Measurements from ENCODE around the gene GRID1.

Gene GRID1

GRCh38 chr10:86377797-86378146 is 11.2 kb upstream of the GRID1 start:
- H3K9me3 Mint-ChIP-seq: no peaks in the 10 kb centered on the region
- H3K4me1 Mint-ChIP-seq: peaks cover 5% of the 10 kb centered on the region
- H3K27me3 Mint-ChIP-seq: peaks cover 36% of the 10 kb centered on the region
- no peak for ATAC-seq
- no peak overlapping the region for H3K27ac Mint-ChIP-seq
- no peak overlapping the region for H3K4me3 Mint-ChIP-seq
- DNase-seq: no peak

GRCh38 chr10:86376852-86377796 is 10.5 kb upstream of the GRID1 start:
- H3K9me3 Mint-ChIP-seq: no peaks in the 10 kb centered on the region
- peak; percentile 86 for ATAC-seq
- no peak overlapping the region for H3K4me3 Mint-ChIP-seq
- H3K27ac Mint-ChIP-seq: no peak overlapping the region
- DNase-seq: peak; percentile 80 to 84
- peaks cover 38% of the 10 kb centered on the region for H3K27me3 Mint-ChIP-seq
- peaks cover 5% of the 10 kb centered on the region for H3K4me1 Mint-ChIP-seq

- no peaks in the 10 kb centered on the region for H3K9me3 Mint-ChIP-seq
- H3K4me3 Mint-ChIP-seq: no peak overlapping the region
- no peak for ATAC-seq
- peak overlapping the region in 1 of 2 donors; percentile 54 for H3K27ac Mint-ChIP-seq
- H3K4me1 Mint-ChIP-seq: peaks cover 5% of the 10 kb centered on the region
- H3K27me3 Mint-ChIP-seq: peaks cover 45% of the 10 kb centered on the region
- DNase-seq: no peak
Observed at GRCh38 chr10:86376403-86376802, 9.8 kb upstream of the GRID1 start.

- H3K27ac Mint-ChIP-seq: no peak overlapping the region
- H3K27me3 Mint-ChIP-seq: peaks cover 57% of the 10 kb centered on the region
- DNase-seq (no peak), ATAC-seq (no peak)
- peaks cover 5% of the 10 kb centered on the region for H3K4me1 Mint-ChIP-seq
- no peak overlapping the region for H3K4me3 Mint-ChIP-seq
- no peaks in the 10 kb centered on the region for H3K9me3 Mint-ChIP-seq
Observed at GRCh38 chr10:86375204-86375603, 8.6 kb upstream of the GRID1 start.

GRCh38 chr10:86374664-86375063 is 8.1 kb upstream of the GRID1 start:
- ATAC-seq (no peak), DNase-seq (no peak)
- peaks cover 5% of the 10 kb centered on the region for H3K4me1 Mint-ChIP-seq
- H3K4me3 Mint-ChIP-seq: no peak overlapping the region
- no peak overlapping the region for H3K27ac Mint-ChIP-seq
- H3K27me3 Mint-ChIP-seq: peaks cover 62% of the 10 kb centered on the region
- H3K9me3 Mint-ChIP-seq: no peaks in the 10 kb centered on the region

- Mint-ChIP-seq H3K4me3 (no peak overlapping the region), H3K4me1 (peaks cover 5% of the 10 kb centered on the region), H3K27ac (no peak overlapping the region), H3K9me3 (no peaks in the 10 kb centered on the region), H3K27me3 (peaks cover 70% of the 10 kb centered on the region)
- ATAC-seq (no peak), DNase-seq (no peak)
Observed at GRCh38 chr10:86373828-86374227, 7.2 kb upstream of the GRID1 start.

- peaks cover 72% of the 10 kb centered on the region for H3K27me3 Mint-ChIP-seq
- no peak for ATAC-seq
- DNase-seq: no peak
- no peaks in the 10 kb centered on the region for H3K9me3 Mint-ChIP-seq
- no peak overlapping the region for H3K4me3 Mint-ChIP-seq
- no peak overlapping the region for H3K27ac Mint-ChIP-seq
- peaks cover 5% of the 10 kb centered on the region for H3K4me1 Mint-ChIP-seq
Observed at GRCh38 chr10:86373251-86373650, 6.7 kb upstream of the GRID1 start.

- DNase-seq (no peak), ATAC-seq (no peak)
- Mint-ChIP-seq H3K4me3 (no peak overlapping the region), H3K27ac (no peak overlapping the region), H3K4me1 (peaks cover 5% of the 10 kb centered on the region), H3K9me3 (no peaks in the 10 kb centered on the region), H3K27me3 (peaks cover 72% of the 10 kb centered on the region)
Observed at GRCh38 chr10:86372784-86373239, 6.2 kb upstream of the GRID1 start.

GRCh38 chr10:86372119-86372783 is 5.7 kb upstream of the GRID1 start:
- ATAC-seq: no peak
- H3K9me3 Mint-ChIP-seq: no peaks in the 10 kb centered on the region
- H3K4me1 Mint-ChIP-seq: peaks cover 2% of the 10 kb centered on the region
- peaks cover 72% of the 10 kb centered on the region for H3K27me3 Mint-ChIP-seq
- H3K4me3 Mint-ChIP-seq: no peak overlapping the region
- no peak for DNase-seq
- H3K27ac Mint-ChIP-seq: no peak overlapping the region

- no peaks in the 10 kb centered on the region for H3K9me3 Mint-ChIP-seq
- H3K4me3 Mint-ChIP-seq: no peak overlapping the region
- H3K27me3 Mint-ChIP-seq: peaks cover 75% of the 10 kb centered on the region
- H3K27ac Mint-ChIP-seq: no peak overlapping the region
- ATAC-seq (no peak), DNase-seq (peak in 1 of 2 donors; percentile 6)
- no peaks in the 10 kb centered on the region for H3K4me1 Mint-ChIP-seq
Observed at GRCh38 chr10:86371691-86372090, 5.1 kb upstream of the GRID1 start.

- Mint-ChIP-seq H3K27ac (no peak overlapping the region), H3K4me1 (no peaks in the 10 kb centered on the region), H3K27me3 (peaks cover 75% of the 10 kb centered on the region), H3K9me3 (no peaks in the 10 kb centered on the region), H3K4me3 (no peak overlapping the region)
- ATAC-seq (no peak), DNase-seq (no peak)
Observed at GRCh38 chr10:86371116-86371515, 4.5 kb upstream of the GRID1 start.

GRCh38 chr10:86370006-86370585 is 3.5 kb upstream of the GRID1 start:
- DNase-seq (no peak), ATAC-seq (no peak)
- H3K4me3 Mint-ChIP-seq: no peak overlapping the region
- peaks cover 9% of the 10 kb centered on the region for H3K4me1 Mint-ChIP-seq
- H3K9me3 Mint-ChIP-seq: no peaks in the 10 kb centered on the region
- H3K27ac Mint-ChIP-seq: no peak overlapping the region
- H3K27me3 Mint-ChIP-seq: peaks cover 80% of the 10 kb centered on the region

GRCh38 chr10:86368987-86369386 is 2.4 kb upstream of the GRID1 start:
- ATAC-seq: no peak
- Mint-ChIP-seq H3K27ac (no peak overlapping the region), H3K4me1 (peaks cover 15% of the 10 kb centered on the region), H3K9me3 (no peaks in the 10 kb centered on the region), H3K4me3 (no peak overlapping the region), H3K27me3 (peaks cover 80% of the 10 kb centered on the region)
- DNase-seq: no peak

- no peak overlapping the region for H3K4me3 Mint-ChIP-seq
- DNase-seq (no peak), ATAC-seq (no peak)
- peaks cover 24% of the 10 kb centered on the region for H3K4me1 Mint-ChIP-seq
- peaks cover 84% of the 10 kb centered on the region for H3K27me3 Mint-ChIP-seq
- H3K27ac Mint-ChIP-seq: no peak overlapping the region
- H3K9me3 Mint-ChIP-seq: no peaks in the 10 kb centered on the region
Observed at GRCh38 chr10:86368046-86368445, 1.5 kb upstream of the GRID1 start.

GRCh38 chr10:86367152-86367951 is 757 bp upstream of the GRID1 start:
- peak overlapping the region in 1 of 2 donors; percentile 48 for H3K4me3 Mint-ChIP-seq
- peaks cover 90% of the 10 kb centered on the region for H3K27me3 Mint-ChIP-seq
- no peaks in the 10 kb centered on the region for H3K9me3 Mint-ChIP-seq
- DNase-seq: no peak
- ATAC-seq: no peak
- H3K4me1 Mint-ChIP-seq: peaks cover 28% of the 10 kb centered on the region
- H3K27ac Mint-ChIP-seq: no peak overlapping the region
